NAMALWA (cell line): Measurements from ENCODE around the gene ABCC1.
"Not testable (repeated sequence)": the region's sequence is repeated elsewhere in the genome, so short reads cannot be mapped to it uniquely, and the experiment has no call there.

Source experiments
- DNase-seq: peaks from one replicate; pipeline ENCODE4 v3.0.0-alpha.2; 2015; ENCODE audit warnings: low spot score

The ABCC1 gene

GRCh38 chr16:15967655-15968315, 18.4 kb downstream of the ABCC1 start:
- no peak for DNase-seq

- peak; percentile 66 for DNase-seq
Measured at GRCh38 chr16:15970202-15970601, 20.8 kb downstream of the ABCC1 start.

- peak; percentile 43 for DNase-seq
Measured at GRCh38 chr16:15970743-15971439, 21.5 kb downstream of the ABCC1 start.

GRCh38 chr16:15971440-15971815, 22.0 kb downstream of the ABCC1 start:
- DNase-seq: no peak

GRCh38 chr16:15972046-15972868, 22.8 kb downstream of the ABCC1 start:
- no peak for DNase-seq

GRCh38 chr16:15973421-15973820, 24.0 kb downstream of the ABCC1 start:
- DNase-seq: no peak

GRCh38 chr16:15974057-15974456, 24.6 kb downstream of the ABCC1 start:
- no peak for DNase-seq

- DNase-seq: no peak
Measured at GRCh38 chr16:15975172-15975571, 25.8 kb downstream of the ABCC1 start.

GRCh38 chr16:15976225-15976812, 26.9 kb downstream of the ABCC1 start:
- DNase-seq: no peak

GRCh38 chr16:15976929-15977637, 27.7 kb downstream of the ABCC1 start:
- no peak for DNase-seq

- DNase-seq: no peak
Measured at GRCh38 chr16:15979801-15980200, 30.4 kb downstream of the ABCC1 start.

- no peak for DNase-seq
Measured at GRCh38 chr16:15980329-15980728, 30.9 kb downstream of the ABCC1 start.

GRCh38 chr16:15981382-15981781, 32.0 kb downstream of the ABCC1 start:
- no peak for DNase-seq

GRCh38 chr16:15982194-15982915, 32.9 kb downstream of the ABCC1 start:
- DNase-seq: not testable (repeated sequence)

GRCh38 chr16:15983898-15984297, 34.5 kb downstream of the ABCC1 start:
- no peak for DNase-seq

- no peak for DNase-seq
Measured at GRCh38 chr16:15985144-15985543, 35.7 kb downstream of the ABCC1 start.

GRCh38 chr16:15986261-15986660, 36.8 kb downstream of the ABCC1 start:
- DNase-seq: no peak

- DNase-seq: no peak
Measured at GRCh38 chr16:15988268-15989013, 39.0 kb downstream of the ABCC1 start.

GRCh38 chr16:15990902-15991301, 41.5 kb downstream of the ABCC1 start:
- no peak for DNase-seq

- no peak for DNase-seq
Measured at GRCh38 chr16:15993128-15993527, 43.7 kb downstream of the ABCC1 start.

- DNase-seq: no peak
Measured at GRCh38 chr16:15993541-15993940, 44.1 kb downstream of the ABCC1 start.
